K562 (cell line): ENCODE results near the gene STIL. TPM values are rescaled to one million over a fixed set of nuclear protein-coding genes. Genes with fewer than 3 reads are reported as not detected.
A peak's percentile ranks its signal among the peaks of the same experiment; 100 is the strongest.

ENCODE experiments used
- ADNP ChIP-seq: fragments of 200-800 bp; sonication (Bioruptor generic); IDR thresholded peaks from 2 replicates; pipeline ENCODE4 v1.6.1; 2016; ENCODE audit warnings: missing genetic modification characterization, missing compliant biosample characterization
- BMI1 ChIP-seq: fragments of 150-350 bp; IDR thresholded peaks from 2 replicates; pipeline ENCODE4 v1.6.1; 2014; ENCODE audit warnings: low read length
- BRCA1 ChIP-seq, 2 experiments: fragments of 450-650 bp in 1 of 2; sonication (generic) in 1 of 2; formaldehyde crosslinking in 1 of 2; IDR thresholded peaks; 2 replicates each; pipeline versions ENCODE4 v1.5.0 to v1.6.1; 2017 to 2020; ENCODE audit warnings: mild to moderate bottlenecking in 1 of 2, missing genetic modification reagents in 1 of 2
- CXXC5 ChIP-seq: fragments of 250-450 bp; sonication (Bioruptor Pico); IDR thresholded peaks from 2 replicates; pipeline ENCODE4 v1.8.0; 2022; ENCODE audit warnings: inconsistent platforms, mild to moderate bottlenecking, moderate library complexity
- DNMT1 ChIP-seq: fragments of 450-650 bp; IDR thresholded peaks from 2 replicates; pipeline ENCODE4 v1.6.1; 2016; ENCODE audit warnings: antibody characterized with exemption, mild to moderate bottlenecking
- EP400 ChIP-seq: fragments of 450-650 bp; IDR thresholded peaks from 2 replicates; pipeline ENCODE4 v1.6.1; 2017; ENCODE audit warnings: antibody characterized with exemption, mild to moderate bottlenecking, moderate library complexity
- ESRRA ChIP-seq: fragments of 450-650 bp; IDR thresholded peaks from 2 replicates; pipeline ENCODE4 v1.6.1; 2014; ENCODE audit warnings: low read depth, mild to moderate bottlenecking, moderate library complexity, borderline replicate concordance
- HDAC3 ChIP-seq: fragments of 450-650 bp; IDR thresholded peaks from 2 replicates; pipeline ENCODE4 v1.6.1; 2018; ENCODE audit warnings: borderline replicate concordance, mild to moderate bottlenecking, moderate library complexity; ENCODE audit not compliant: partially characterized antibody
- HDAC6 ChIP-seq: IDR thresholded peaks from 2 replicates; pipeline ENCODE4 v1.6.1; 2012; ENCODE audit warnings: low read depth, mild to moderate bottlenecking, control low read depth, inconsistent platforms, low read length, moderate library complexity
- IRF2 ChIP-seq: sonication (generic); formaldehyde crosslinking; IDR thresholded peaks from 2 replicates; pipeline ENCODE4 v1.8.1; 2022; ENCODE audit warnings: mild to moderate bottlenecking, missing genetic modification reagents
- KDM1A ChIP-seq, 2 experiments: fragments of 450-650 bp; IDR thresholded peaks; 2 replicates each; pipeline ENCODE4 v1.6.1; 2016; ENCODE audit warnings: mild to moderate bottlenecking in 2 of 2
- LCOR ChIP-seq: sonication (generic); formaldehyde crosslinking; IDR thresholded peaks from 2 replicates; pipeline ENCODE4 v1.8.0; 2022; ENCODE audit warnings: mild to moderate bottlenecking, missing genetic modification reagents
- NCOA4 ChIP-seq: fragments of 450-650 bp; IDR thresholded peaks from 2 replicates; pipeline ENCODE4 v1.6.1; 2018; ENCODE audit warnings: mild to moderate bottlenecking; ENCODE audit not compliant: partially characterized antibody
- NR2F6 ChIP-seq: fragments of 450-650 bp; formaldehyde crosslinking; IDR thresholded peaks from 2 replicates; pipeline ENCODE4 v1.4.0; 2020; ENCODE audit warnings: mild to moderate bottlenecking
- PHF21A ChIP-seq: fragments of 450-650 bp; IDR thresholded peaks from 2 replicates; pipeline ENCODE4 v1.6.1; 2017; ENCODE audit warnings: low read depth, borderline replicate concordance
- POLR2AphosphoS2 ChIP-seq: IDR thresholded peaks from 2 replicates; pipeline ENCODE4 v1.6.1; 2012; ENCODE audit warnings: low read length, improper control_type of control experiment
- POLR2G ChIP-seq: fragments of 200-400 bp; formaldehyde crosslinking; IDR thresholded peaks from 2 replicates; pipeline ENCODE4 v1.6.1; 2017; ENCODE audit warnings: low read depth, mild to moderate bottlenecking, antibody characterized with exemption, low read length, moderate library complexity
- PRPF4 ChIP-seq: fragments of 200-400 bp; formaldehyde crosslinking; IDR thresholded peaks from one replicate; pipeline ENCODE4 v1.6.1; 2017; ENCODE audit warnings: low read length, low read depth, mild to moderate bottlenecking; ENCODE audit not compliant: insufficient read depth, poor library complexity, severe bottlenecking
- PTBP1 ChIP-seq: fragments of 200-400 bp; formaldehyde crosslinking; IDR thresholded peaks from 2 replicates; pipeline ENCODE4 v1.6.1; 2017; ENCODE audit warnings: low read depth, low read length
- RB1 ChIP-seq: fragments of 450-650 bp; IDR thresholded peaks from 2 replicates; pipeline ENCODE4 v1.6.1; 2017; ENCODE audit warnings: low read depth, mild to moderate bottlenecking
- RFX7 ChIP-seq: fragments of 250-450 bp; sonication (Bioruptor Pico); IDR thresholded peaks from 2 replicates; pipeline ENCODE4 v1.5.1; 2021; ENCODE audit warnings: mild to moderate bottlenecking
- SUPT5H ChIP-seq: fragments of 450-650 bp; IDR thresholded peaks from 2 replicates; pipeline ENCODE4 v1.6.1; 2016
- TEAD4 ChIP-seq, 2 experiments: sonication (generic) in 1 of 2; formaldehyde crosslinking in 1 of 2; IDR thresholded peaks; 2 replicates each; pipeline versions ENCODE4 v1.6.1 to v1.8.0; 2012 to 2022; ENCODE audit warnings: borderline replicate concordance in 1 of 2, inconsistent platforms in 1 of 2, low read length in 1 of 2, mild to moderate bottlenecking in 1 of 2, missing genetic modification reagents in 1 of 2
- TRIM28 ChIP-seq: fragments of 450-650 bp; IDR thresholded peaks from 2 replicates; pipeline ENCODE4 v1.6.1; 2017
- XRCC3 ChIP-seq: fragments of 450-650 bp; IDR thresholded peaks from 2 replicates; pipeline ENCODE4 v1.6.1; 2017; ENCODE audit warnings: mild to moderate bottlenecking, moderate library complexity
- ZBTB17 ChIP-seq: fragments of 450-650 bp; formaldehyde crosslinking; IDR thresholded peaks from 2 replicates; pipeline ENCODE4 v1.4.0; 2020; ENCODE audit warnings: mild to moderate bottlenecking
- polyA plus RNA-seq, 8 experiments: library from polyadenylated mRNA; depleted of rRNA in 4 of 8; stranded (reverse) in 5 of 8; unstranded in 3 of 8; fragments of >200 nt; fragmentation: Nextera tagmentation in 2 of 8; fragmentation: Illumina TruSeq in 1 of 8; extraction: Ambion mirVana in 2 of 8; extraction: Trizol in 1 of 8; gene quantifications; 2 replicates each; pipeline versions ENCODE4 v1.2.1 to v1.2.3, GENCODE V29; 2011 to 2014; ENCODE audit warnings: inconsistent platforms in 1 of 8, missing spikeins in 1 of 8
- total RNA-seq, 7 experiments: library from RNA; depleted of rRNA in 6 of 7; stranded (reverse); fragments of >200 nt in 6 of 7; fragmentation: Illumina TruSeq in 2 of 7; extraction: Trizol in 2 of 7; gene quantifications; 2 replicates each; pipeline versions ENCODE4 v1.2.1 to v1.2.3, GENCODE V29; 2011 to 2021; ENCODE audit warnings: low replicate concordance in 1 of 7
- TF ChIP-seq, protein P1 (sequence below): fragments of 250-450 bp; sonication (Bioruptor Pico); IDR thresholded peaks from 2 replicates; pipeline ENCODE4 v1.4.0; 2020; ENCODE audit warnings: mild to moderate bottlenecking, moderate library complexity
- TF ChIP-seq, protein P2 (sequence below): fragments of 250-450 bp; sonication (Bioruptor Pico); IDR thresholded peaks from 2 replicates; pipeline ENCODE4 v1.9.0; 2021; ENCODE audit warnings: mild to moderate bottlenecking

Gene STIL
- total and polyA plus RNA-seq, 9 of the 15 experiments (the other 6 are each of a cell fraction or from before 2014, with no cell fraction given), result 10.5 to 77.4 (median 39.6) TPM

GRCh38 chr1:47313915-47314664, at the start of gene STIL (continued):
- TF ChIP-seq, protein P1, sequence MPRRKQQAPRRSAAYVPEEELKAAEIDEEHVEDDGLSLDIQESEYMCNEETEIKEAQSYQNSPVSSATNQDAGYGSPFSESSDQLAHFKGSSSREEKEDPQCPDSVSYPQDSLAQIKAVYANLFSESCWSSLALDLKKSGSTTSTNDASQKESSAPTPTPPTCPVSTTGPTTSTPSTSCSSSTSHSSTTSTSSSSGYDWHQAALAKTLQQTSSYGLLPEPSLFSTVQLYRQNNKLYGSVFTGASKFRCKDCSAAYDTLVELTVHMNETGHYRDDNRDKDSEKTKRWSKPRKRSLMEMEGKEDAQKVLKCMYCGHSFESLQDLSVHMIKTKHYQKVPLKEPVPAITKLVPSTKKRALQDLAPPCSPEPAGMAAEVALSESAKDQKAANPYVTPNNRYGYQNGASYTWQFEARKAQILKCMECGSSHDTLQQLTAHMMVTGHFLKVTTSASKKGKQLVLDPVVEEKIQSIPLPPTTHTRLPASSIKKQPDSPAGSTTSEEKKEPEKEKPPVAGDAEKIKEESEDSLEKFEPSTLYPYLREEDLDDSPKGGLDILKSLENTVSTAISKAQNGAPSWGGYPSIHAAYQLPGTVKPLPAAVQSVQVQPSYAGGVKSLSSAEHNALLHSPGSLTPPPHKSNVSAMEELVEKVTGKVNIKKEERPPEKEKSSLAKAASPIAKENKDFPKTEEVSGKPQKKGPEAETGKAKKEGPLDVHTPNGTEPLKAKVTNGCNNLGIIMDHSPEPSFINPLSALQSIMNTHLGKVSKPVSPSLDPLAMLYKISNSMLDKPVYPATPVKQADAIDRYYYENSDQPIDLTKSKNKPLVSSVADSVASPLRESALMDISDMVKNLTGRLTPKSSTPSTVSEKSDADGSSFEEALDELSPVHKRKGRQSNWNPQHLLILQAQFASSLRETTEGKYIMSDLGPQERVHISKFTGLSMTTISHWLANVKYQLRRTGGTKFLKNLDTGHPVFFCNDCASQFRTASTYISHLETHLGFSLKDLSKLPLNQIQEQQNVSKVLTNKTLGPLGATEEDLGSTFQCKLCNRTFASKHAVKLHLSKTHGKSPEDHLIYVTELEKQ (CRISPR knock-in tag), result no peak
- TF ChIP-seq PRPF4 (no peak), PHF21A (0 out of 2 replicates have a peak, but pooled peaks have one; percentile 12), DNMT1 (no peak), TRIM28 (no peak; the same call in 1 of the 2 replicates), BMI1 (no peak), BRCA1 (IDR thresholded peaks at IDR 0.05) (no peak), BRCA1 (CRISPR knock-in tag; IDR thresholded peaks at IDR 0.05) (no peak), ESRRA (peak; percentile 75), RB1 (peak; percentile 82), POLR2G (peak; percentile 100), EP400 (peak; percentile 97), LCOR (peak; percentile 27), XRCC3 (no peak), POLR2AphosphoS2 (peak; percentile 68; the same call in 1 of the 2 replicates), IRF2 (CRISPR knock-in tag) (no peak), NR2F6 (peak; percentile 72; the same call in 1 of the 2 replicates), SUPT5H (peak; percentile 97), KDM1A (IDR thresholded peaks at IDR 0.05) (no peak), NCOA4 (no peak), PTBP1 (no peak), TEAD4 (IDR thresholded peaks at IDR 0.05; ENCODE audit: low read length) (no peak), TEAD4 (CRISPR knock-in tag; IDR thresholded peaks at IDR 0.05; ENCODE audit: borderline replicate concordance) (no peak), ZBTB17 (CRISPR knock-in tag) (no peak), CXXC5 (CRISPR knock-in tag) (peak; percentile 99), RFX7 (CRISPR knock-in tag) (no peak), HDAC3 (no peak), ADNP (tag) (no peak), HDAC6 (no peak)
- TF ChIP-seq, protein P2, sequence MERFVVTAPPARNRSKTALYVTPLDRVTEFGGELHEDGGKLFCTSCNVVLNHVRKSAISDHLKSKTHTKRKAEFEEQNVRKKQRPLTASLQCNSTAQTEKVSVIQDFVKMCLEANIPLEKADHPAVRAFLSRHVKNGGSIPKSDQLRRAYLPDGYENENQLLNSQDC (CRISPR knock-in tag), result 0 out of 2 replicates have a peak, but pooled peaks have one; percentile 34
